Left lung (tissue), 10 donors: Measurements from ENCODE around the gene SDK1. TPM values are rescaled to one million over a fixed set of nuclear protein-coding genes. Genes with fewer than 3 reads are reported as not detected.

Experiments used
- ATAC-seq: fragments of 200-7000 bp; cut with Tn5 transposase; one replicate; pipeline ENCODE4 v1.9.1; 2020; ENCODE audit warnings: moderate library complexity
- DNase-seq, 4 donors: peaks; one replicate each; pipeline ENCODE4 v3.0.0-alpha.2; 2013 to 2020
- H3K27ac ChIP-seq, 2 donors: fragments of 200-600 bp; sonication (generic) in 1 of 2; one replicate each; pipeline versions ENCODE4 v1.5.0 to v1.8.0; 2020 to 2021
- H3K27me3 ChIP-seq, 2 donors: fragments of 200-600 bp; sonication (generic) in 1 of 2; one replicate each; pipeline versions ENCODE4 v1.5.0 to v1.8.0; 2020 to 2021
- H3K36me3 ChIP-seq, 2 donors: fragments of 200-600 bp; sonication (generic) in 1 of 2; one replicate each; pipeline versions ENCODE4 v1.5.0 to v1.8.0; 2020 to 2021
- H3K4me1 ChIP-seq, 2 donors: fragments of 200-600 bp; one replicate each; pipeline ENCODE4 v1.8.0; 2021
- H3K4me3 ChIP-seq, 2 donors: fragments of 200-600 bp; sonication (generic) in 1 of 2; one replicate each; pipeline versions ENCODE4 v1.5.0 to v1.8.0; 2020 to 2021; ENCODE audit warnings: mild to moderate bottlenecking in 1 of 2
- H3K9me3 ChIP-seq, 2 donors: fragments of 200-600 bp; sonication (generic) in 1 of 2; one replicate each; pipeline versions ENCODE4 v1.5.0 to v1.8.0; 2020 to 2021
- intact Hi-C, 2 donors: fragments of 100-400 bp; cut with DNase I; formaldehyde crosslinking; loops; one replicate each; pipeline versions ENCODE4 v1.11.2 to v1.14.2; 2022
- polyA plus RNA-seq, 6 donors: library from polyadenylated mRNA; unstranded; fragments of 120-200 nt; gene quantifications; one replicate each; pipeline ENCODE4 v1.2.1, GENCODE V29; 2013; ENCODE audit not compliant: insufficient read length in 6 of 6
- total RNA-seq, 2 donors: library from RNA; stranded (reverse); fragmentation: NEBNext Ultra II Directional; extraction: Animal tissue kit (Norgen Biotek cat#: 25700); gene quantifications; one replicate each; pipeline ENCODE4 v1.2.1, GENCODE V29; 2021
- TF ChIP-seq, protein P1 (sequence below), 2 donors: fragments of 200-600 bp; sonication (generic) in 1 of 2; IDR thresholded peaks; one replicate each; pipeline versions ENCODE4 v1.5.0 to v1.8.0; 2021; ENCODE audit warnings: antibody characterized with exemption in 2 of 2
- donor health status: DM: no; HTN: yes; CAD: no.
- donor health status: DM: no; HTN: no; CAD: no.

Gene SDK1
- total and polyA plus RNA-seq, 8 donors = 5.5 to 17.6 (median 13.0) TPM

DNA sequence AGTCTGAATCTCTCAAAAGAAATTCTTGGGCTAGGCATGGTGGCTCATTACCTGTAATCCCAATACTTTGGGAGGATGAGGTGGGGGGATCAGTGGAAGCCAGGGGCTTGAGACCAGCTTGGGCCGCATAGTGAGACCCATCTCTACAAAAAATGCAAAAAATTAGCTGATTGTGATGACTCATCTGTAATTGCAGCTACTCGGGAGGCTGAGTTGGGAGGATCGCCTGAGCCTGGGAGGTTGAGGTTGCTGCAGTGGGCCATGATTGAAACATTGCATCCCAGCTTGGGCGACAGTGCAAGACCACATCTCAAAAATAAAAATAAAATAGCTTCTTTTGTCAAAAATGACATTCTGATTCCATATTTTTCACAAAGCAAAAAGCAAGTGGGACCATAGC lies 736.3 kb downstream of the SDK1 start:
- intact Hi-C loops = no loop called here
- Histone ChIP-seq H3K4me1 (no peaks in the 10 kb centered on the region), H3K27me3 (no peaks in the 10 kb centered on the region), H3K9me3 (no peaks in the 10 kb centered on the region), H3K4me3 (no peak overlapping the region), H3K36me3 (no peaks in the 10 kb centered on the region), H3K27ac (no peak overlapping the region)
- ATAC-seq (no peak), DNase-seq (no peak)
- TF ChIP-seq, protein P1, sequence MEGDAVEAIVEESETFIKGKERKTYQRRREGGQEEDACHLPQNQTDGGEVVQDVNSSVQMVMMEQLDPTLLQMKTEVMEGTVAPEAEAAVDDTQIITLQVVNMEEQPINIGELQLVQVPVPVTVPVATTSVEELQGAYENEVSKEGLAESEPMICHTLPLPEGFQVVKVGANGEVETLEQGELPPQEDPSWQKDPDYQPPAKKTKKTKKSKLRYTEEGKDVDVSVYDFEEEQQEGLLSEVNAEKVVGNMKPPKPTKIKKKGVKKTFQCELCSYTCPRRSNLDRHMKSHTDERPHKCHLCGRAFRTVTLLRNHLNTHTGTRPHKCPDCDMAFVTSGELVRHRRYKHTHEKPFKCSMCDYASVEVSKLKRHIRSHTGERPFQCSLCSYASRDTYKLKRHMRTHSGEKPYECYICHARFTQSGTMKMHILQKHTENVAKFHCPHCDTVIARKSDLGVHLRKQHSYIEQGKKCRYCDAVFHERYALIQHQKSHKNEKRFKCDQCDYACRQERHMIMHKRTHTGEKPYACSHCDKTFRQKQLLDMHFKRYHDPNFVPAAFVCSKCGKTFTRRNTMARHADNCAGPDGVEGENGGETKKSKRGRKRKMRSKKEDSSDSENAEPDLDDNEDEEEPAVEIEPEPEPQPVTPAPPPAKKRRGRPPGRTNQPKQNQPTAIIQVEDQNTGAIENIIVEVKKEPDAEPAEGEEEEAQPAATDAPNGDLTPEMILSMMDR (IDR thresholded peaks at IDR 0.05) = no peak

DNA sequence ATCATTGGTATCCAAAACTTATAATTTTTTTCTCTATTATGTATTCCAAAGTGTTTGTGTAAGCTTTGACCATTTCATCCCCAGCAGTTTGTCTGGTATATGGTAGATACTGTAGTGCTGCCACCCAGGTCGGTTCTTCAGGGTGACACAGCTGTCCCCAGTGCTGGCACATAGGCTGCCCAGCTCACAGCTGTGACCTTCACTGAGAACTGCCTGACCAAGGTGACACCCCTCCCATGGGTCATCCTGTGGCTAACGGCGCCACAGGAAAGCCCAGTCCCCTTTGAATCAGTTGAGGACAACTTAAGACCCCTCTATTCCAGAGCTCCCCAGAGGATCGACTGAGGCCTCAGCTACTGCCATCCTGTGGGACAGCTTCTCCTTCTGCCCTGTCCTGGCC lies 736.8 kb downstream of the SDK1 start:
- no peak for DNase-seq
- TF ChIP-seq, protein P1 (IDR thresholded peaks at IDR 0.05) = no peak
- Histone ChIP-seq H3K4me1 (no peaks in the 10 kb centered on the region), H3K9me3 (no peaks in the 10 kb centered on the region), H3K36me3 (no peaks in the 10 kb centered on the region), H3K4me3 (no peak overlapping the region), H3K27me3 (no peaks in the 10 kb centered on the region), H3K27ac (no peak overlapping the region)
- intact Hi-C loops = no loop called here
- ATAC-seq = no peak

DNA sequence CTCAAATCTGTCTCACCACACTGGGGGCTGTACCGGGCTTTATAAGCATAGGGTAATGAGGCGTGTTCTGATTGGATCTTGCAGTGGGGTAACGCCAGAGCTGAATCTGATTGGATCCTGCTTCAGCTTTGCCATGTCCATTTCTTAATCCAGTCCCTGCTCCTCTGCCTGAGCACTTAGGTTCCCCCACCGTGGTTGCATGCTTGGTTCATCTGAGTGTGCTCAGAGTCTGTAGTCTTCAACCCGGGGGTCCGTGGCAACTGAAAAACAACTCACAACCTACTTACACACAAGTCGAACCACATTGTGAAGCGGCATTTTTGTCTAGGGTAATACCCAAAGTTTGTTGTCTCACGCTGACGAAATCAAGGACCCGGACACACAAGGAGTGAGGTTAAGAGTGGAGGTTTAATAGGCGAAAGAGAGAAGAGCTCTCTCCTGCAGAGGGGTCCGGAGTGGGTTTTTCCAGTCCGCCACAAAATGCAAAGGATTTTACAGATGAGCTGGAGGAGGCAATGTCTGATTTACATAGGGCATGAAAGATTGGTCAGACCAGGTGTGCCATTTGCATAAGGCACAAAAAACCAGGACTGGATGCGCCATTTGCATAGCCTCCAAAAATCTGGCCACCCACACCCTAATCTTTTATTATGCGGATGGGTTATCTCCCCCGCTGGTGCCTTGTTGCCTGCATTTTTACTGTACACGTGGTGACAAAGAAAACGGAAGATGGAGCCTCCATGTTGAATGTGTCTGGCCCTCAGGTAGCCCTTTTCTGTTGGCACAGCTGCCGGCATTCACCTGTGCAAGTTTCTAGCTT lies 739.3 kb downstream of the SDK1 start:
- H3K27me3 ChIP-seq = no peaks in the 10 kb centered on the region
- no peaks in the 10 kb centered on the region for H3K4me1 ChIP-seq
- intact Hi-C loops = no loop called here
- ATAC-seq (no peak), DNase-seq (no peak)
- H3K9me3 ChIP-seq = no peaks in the 10 kb centered on the region
- no peaks in the 10 kb centered on the region for H3K36me3 ChIP-seq
- H3K27ac ChIP-seq = no peak overlapping the region
- TF ChIP-seq, protein P1 (IDR thresholded peaks at IDR 0.05) = no peak
- no peak overlapping the region for H3K4me3 ChIP-seq

DNA sequence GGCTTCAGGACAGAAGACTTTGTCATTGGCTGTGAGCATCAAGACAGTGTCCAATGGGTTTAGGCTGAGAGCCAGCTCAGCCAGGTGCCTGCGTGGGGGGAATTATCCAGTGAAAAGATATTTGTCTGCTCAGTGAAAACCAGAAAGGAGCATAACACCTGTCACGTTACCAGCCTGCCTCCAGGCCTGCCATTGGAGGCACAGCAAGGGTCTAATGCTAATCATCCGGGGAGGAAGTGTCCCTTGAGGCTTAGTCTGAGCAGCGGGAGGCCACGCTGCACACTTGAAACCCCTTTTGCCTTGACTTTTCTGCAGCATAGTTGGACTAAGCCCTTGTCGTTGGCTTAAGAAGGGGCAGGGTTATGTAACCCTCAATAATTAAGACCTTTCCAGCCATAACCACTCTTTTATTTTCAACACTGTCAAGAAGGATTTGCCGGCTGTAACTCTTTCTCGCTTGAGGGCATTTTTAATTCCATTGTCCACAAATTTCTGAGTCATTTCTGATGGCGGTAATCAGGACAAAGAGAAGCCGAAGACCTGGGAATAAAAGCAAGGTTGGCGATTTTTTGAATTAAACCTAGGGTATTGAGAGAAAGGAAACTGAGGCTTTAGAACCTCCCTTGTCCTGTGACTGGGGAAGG lies 741.5 kb downstream of the SDK1 start:
- no peak overlapping the region for H3K4me3 ChIP-seq
- no peaks in the 10 kb centered on the region for H3K36me3 ChIP-seq
- no peaks in the 10 kb centered on the region for H3K4me1 ChIP-seq
- H3K9me3 ChIP-seq = no peaks in the 10 kb centered on the region
- H3K27me3 ChIP-seq = no peaks in the 10 kb centered on the region
- DNase-seq = no peak
- TF ChIP-seq, protein P1 (IDR thresholded peaks at IDR 0.05) = no peak
- H3K27ac ChIP-seq = no peak overlapping the region
- intact Hi-C loops = no loop called here
- no peak for ATAC-seq

DNA sequence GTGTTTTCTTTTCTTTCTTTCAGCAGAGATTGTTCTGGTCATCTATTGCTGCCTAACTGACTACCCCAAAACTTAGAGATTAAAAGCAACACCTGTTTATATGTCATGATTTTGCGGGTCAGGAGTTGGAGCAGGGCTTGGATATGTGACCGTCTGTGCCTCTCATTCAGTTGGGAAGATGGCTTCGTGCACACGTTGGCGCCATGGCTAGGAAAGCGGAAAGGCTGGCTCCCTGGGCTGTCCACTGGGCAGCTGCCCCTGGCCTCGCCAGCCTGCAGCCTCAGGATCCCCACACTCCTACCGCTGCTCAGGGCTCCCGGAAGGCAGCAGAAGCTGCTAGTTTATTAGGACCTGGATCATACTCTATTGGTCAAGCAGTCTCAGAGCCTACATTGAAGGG lies 742.9 kb downstream of the SDK1 start:
- no peaks in the 10 kb centered on the region for H3K4me1 ChIP-seq
- ATAC-seq = no peak
- no peak for DNase-seq
- intact Hi-C loops = no loop called here
- no peak overlapping the region for H3K4me3 ChIP-seq
- TF ChIP-seq, protein P1 (IDR thresholded peaks at IDR 0.05) = no peak
- H3K27ac ChIP-seq = no peak overlapping the region
- H3K9me3 ChIP-seq = no peaks in the 10 kb centered on the region
- H3K27me3 ChIP-seq = no peaks in the 10 kb centered on the region
- H3K36me3 ChIP-seq = no peaks in the 10 kb centered on the region
